DND-41 (cell line): ENCODE measurements around the gene IFT20.

ENCODE experiments used
- ATAC-seq: fragments of 200-7000 bp; cut with Tn5 transposase; 3 replicates; pipeline ENCODE4 v1.9.1; 2021; ENCODE audit warnings: low read depth; ENCODE audit not compliant: insufficient read depth
- DNase-seq: peaks from one replicate; pipeline ENCODE4 v3.0.0-alpha.2; 2020
- H2AFZ ChIP-seq: 2 replicates; pipeline ENCODE4 v1.6.0; 2012; ENCODE audit warnings: low read depth, low read length
- H3K27ac ChIP-seq: 2 replicates; pipeline ENCODE4 v1.5.1; 2012; ENCODE audit warnings: low read length, inconsistent platforms
- H3K27me3 ChIP-seq: fragments of 200-600 bp; sonication (generic); 2 replicates; pipeline ENCODE4 v1.6.0; 2012; ENCODE audit warnings: low read length, mild to moderate bottlenecking, inconsistent platforms; ENCODE audit not compliant: insufficient read depth, poor library complexity
- H3K36me3 ChIP-seq: 2 replicates; pipeline ENCODE4 v1.5.1; 2012; ENCODE audit warnings: low read length, inconsistent platforms; ENCODE audit not compliant: insufficient read depth
- H3K4me1 ChIP-seq: 2 replicates; pipeline ENCODE4 v1.5.1; 2012; ENCODE audit warnings: mild to moderate bottlenecking, low read length; ENCODE audit not compliant: insufficient read depth
- H3K4me2 ChIP-seq: 2 replicates; pipeline ENCODE4 v1.6.0; 2012; ENCODE audit warnings: mild to moderate bottlenecking, moderate library complexity, low read length, inconsistent platforms; ENCODE audit not compliant: insufficient read depth
- H3K4me3 ChIP-seq, 2 experiments: fragments of 200-600 bp in 1 of 2; shearing (Covaris generic) in 1 of 2; 2 replicates each; pipeline ENCODE4 v1.5.1; 2012 to 2016; ENCODE audit warnings: inconsistent platforms in 2 of 2, low read length in 2 of 2, mild to moderate bottlenecking in 2 of 2, low read depth in 1 of 2, moderate library complexity in 1 of 2
- H3K79me2 ChIP-seq: 2 replicates; pipeline ENCODE4 v1.6.0; 2012; ENCODE audit warnings: low read length, inconsistent platforms; ENCODE audit not compliant: insufficient read depth
- H3K9ac ChIP-seq: 2 replicates; pipeline ENCODE4 v1.6.0; 2012; ENCODE audit warnings: low read depth, mild to moderate bottlenecking, inconsistent platforms, low read length, moderate library complexity
- H3K9me3 ChIP-seq: 2 replicates; pipeline ENCODE4 v1.5.1; 2012; ENCODE audit warnings: low read length, moderate library complexity, mild to moderate bottlenecking, inconsistent platforms; ENCODE audit not compliant: insufficient read depth, severe bottlenecking
- H4K20me1 ChIP-seq: 2 replicates; pipeline ENCODE4 v1.6.0; 2012; ENCODE audit warnings: low read length; ENCODE audit not compliant: insufficient read depth
- CTCF ChIP-seq: IDR thresholded peaks from 2 replicates; pipeline ENCODE4 v1.5.1; 2012; ENCODE audit warnings: borderline replicate concordance, low read length, moderate library complexity, mild to moderate bottlenecking; ENCODE audit not compliant: poor library complexity, severe bottlenecking; ENCODE audit errors: extremely low read depth
- EZH2 ChIP-seq: IDR thresholded peaks from 3 replicates; pipeline ENCODE4 v1.6.1; 2012; ENCODE audit warnings: borderline replicate concordance, low read depth, mild to moderate bottlenecking, moderate library complexity, low read length, inconsistent platforms; ENCODE audit not compliant: severe bottlenecking

IFT20 gene

GRCh38 chr17:28368306-28368831, 33.1 kb upstream of the IFT20 start:
- Histone ChIP-seq H2AFZ (no peak overlapping the region), H3K36me3 (peaks cover 8% of the 10 kb centered on the region), H4K20me1 (peaks cover 13% of the 10 kb centered on the region), H3K4me1 (peaks cover 4% of the 10 kb centered on the region; the same call in 1 of the 2 replicates), H3K4me2 (no peak overlapping the region), H3K4me3 (no peak overlapping the region), H3K27me3 (no peaks in the 10 kb centered on the region), H3K79me2 (no peaks in the 10 kb centered on the region), H3K9me3 (no peaks in the 10 kb centered on the region), H3K9ac (no peak overlapping the region), H3K27ac (no peak overlapping the region)
- ATAC-seq (no peak), DNase-seq (no peak)
- TF ChIP-seq EZH2 (no peak), CTCF (no peak)

- DNase-seq (no peak), ATAC-seq (no peak)
- TF ChIP-seq CTCF (no peak), EZH2 (no peak)
- Histone ChIP-seq H3K79me2 (no peaks in the 10 kb centered on the region), H3K27me3 (no peaks in the 10 kb centered on the region), H3K4me3 (no peak overlapping the region), H2AFZ (no peak overlapping the region), H3K4me1 (peaks cover 4% of the 10 kb centered on the region; the same call in 1 of the 2 replicates), H3K9ac (no peak overlapping the region), H4K20me1 (peaks cover 10% of the 10 kb centered on the region), H3K36me3 (peaks cover 8% of the 10 kb centered on the region), H3K9me3 (no peaks in the 10 kb centered on the region), H3K27ac (no peak overlapping the region), H3K4me2 (no peak overlapping the region)
Measured at GRCh38 chr17:28367641-28368305, 32.5 kb upstream of the IFT20 start.

GRCh38 chr17:28366605-28367004, 31.3 kb upstream of the IFT20 start:
- ATAC-seq (no peak), DNase-seq (no peak)
- TF ChIP-seq CTCF: no peak
- no peak for TF ChIP-seq EZH2
- no peak overlapping the region for H3K4me3 ChIP-seq
- H3K36me3 ChIP-seq: peaks cover 14% of the 10 kb centered on the region
- H2AFZ ChIP-seq: no peak overlapping the region
- H3K27ac ChIP-seq: no peak overlapping the region
- H3K79me2 ChIP-seq: no peaks in the 10 kb centered on the region
- no peak overlapping the region for H3K9ac ChIP-seq
- H3K4me1 ChIP-seq: peaks cover under 1% of the 10 kb centered on the region; the same call in 1 of the 2 replicates
- no peaks in the 10 kb centered on the region for H3K27me3 ChIP-seq
- H3K4me2 ChIP-seq: no peak overlapping the region
- H3K9me3 ChIP-seq: no peaks in the 10 kb centered on the region
- H4K20me1 ChIP-seq: peaks cover 5% of the 10 kb centered on the region
